T-cell (primary cell): Measurements from ENCODE around the gene STX7. TPM values are rescaled to one million over a fixed set of nuclear protein-coding genes. Genes with fewer than 3 reads are reported as not detected.

Experiments used
- ATAC-seq, 4 experiments: fragments of 200-7000 bp in 3 of 4; fragments of 150-1000 bp in 1 of 4; cut with Tn5 transposase; replicated peaks in 1 of 4; 1 replicate in 3 of 4; 2 replicates in 1 of 4; pipeline ENCODE4 v1.10.0; 2021; ENCODE audit warnings: moderate library complexity in 3 of 4, mild to moderate bottlenecking in 2 of 4, moderate number of reproducible peaks in 1 of 4
- CTCF ChIA-PET, 2 donors: fragments of 300-600 bp; sonication (Branson Sonifier 250); formaldehyde crosslinking; loops; one replicate each; lab custom pipeline; 2022; ENCODE audit warnings: antibody characterized with exemption in 2 of 2; lab: Charles Lee
- POLR2A ChIA-PET, 2 donors: fragments of 300-600 bp; sonication (Branson Sonifier 250); formaldehyde crosslinking; loops; one replicate each; lab custom pipeline; 2022; ENCODE audit warnings: antibody characterized with exemption in 2 of 2; lab: Charles Lee
- DNase-seq, 35 experiments: peaks; one replicate each; pipeline versions ENCODE4 v3.0.0 to v3.0.0-alpha.2; 2013 to 2023
- H3K27ac ChIP-seq: one replicate; pipeline ENCODE4 v1.5.1; 2013; ENCODE audit warnings: low read length
- H3K27me3 ChIP-seq, 2 experiments: replicated peaks in 1 of 2; 1 replicate in 1 of 2; 2 replicates in 1 of 2; pipeline versions ENCODE4 v1.6.1 to v1.7.0; 2013; ENCODE audit warnings: low read length in 1 of 2, mixed read lengths in 1 of 2; ENCODE audit not compliant: control insufficient read depth in 2 of 2, insufficient read depth in 2 of 2; ENCODE audit errors: extremely low read depth in 1 of 2
- H3K36me3 ChIP-seq, 2 donors: 1 replicate in 1 of 2; 2 replicates in 1 of 2; pipeline versions ENCODE4 v1.6.1 to v1.7.0; 2013; ENCODE audit warnings: low read length in 1 of 2; ENCODE audit not compliant: control insufficient read depth in 2 of 2, insufficient read depth in 1 of 2; ENCODE audit errors: extremely low read depth in 1 of 2
- H3K4me1 ChIP-seq, 2 experiments: 1 replicate in 1 of 2; 2 replicates in 1 of 2; pipeline versions ENCODE4 v1.6.1 to v1.7.0; 2013; ENCODE audit warnings: low read length in 2 of 2, mixed read lengths in 1 of 2; ENCODE audit not compliant: insufficient read depth in 2 of 2, control insufficient read depth in 1 of 2; ENCODE audit errors: extremely low read depth in 1 of 2
- H3K4me3 ChIP-seq, 2 donors: 1 replicate in 1 of 2; 2 replicates in 1 of 2; pipeline versions ENCODE4 v1.5.1 to v1.7.0; 2013; ENCODE audit warnings: mild to moderate bottlenecking in 2 of 2, low read length in 1 of 2, moderate library complexity in 1 of 2; ENCODE audit not compliant: control insufficient read depth in 1 of 2; ENCODE audit errors: extremely low read depth in 1 of 2
- H3K9me3 ChIP-seq: 2 replicates; pipeline ENCODE4 v1.7.0; 2013
- H3K27ac Mint-ChIP-seq, 2 donors: one replicate each; pipeline ENCODE4 v1.8.0; 2020 to 2021; ENCODE audit warnings: mild to moderate bottlenecking in 2 of 2, mixed read lengths in 2 of 2
- H3K27me3 Mint-ChIP-seq, 2 donors: one replicate each; pipeline ENCODE4 v1.8.0; 2021 to 2022; ENCODE audit warnings: mixed read lengths in 2 of 2
- H3K36me3 Mint-ChIP-seq: one replicate; pipeline ENCODE4 v1.8.0; 2021; ENCODE audit warnings: mixed read lengths
- H3K4me1 Mint-ChIP-seq, 3 donors: one replicate each; pipeline ENCODE4 v1.8.0; 2020 to 2022; ENCODE audit warnings: mixed read lengths in 3 of 3, mild to moderate bottlenecking in 1 of 3
- H3K4me3 Mint-ChIP-seq, 3 donors: one replicate each; pipeline ENCODE4 v1.8.0; 2020 to 2022; ENCODE audit warnings: mild to moderate bottlenecking in 3 of 3, mixed read lengths in 3 of 3, moderate library complexity in 3 of 3
- H3K9me3 Mint-ChIP-seq, 3 donors: one replicate each; pipeline ENCODE4 v1.8.0; 2020 to 2022; ENCODE audit warnings: mixed read lengths in 3 of 3
- WGBS: methylation state at CpG from one replicate; pipeline ENCODE4 v1.1.5; 2013; ENCODE audit warnings: missing lambda C conversion rate; ENCODE audit not compliant: insufficient coverage; 5-methylcytosine and 5-hydroxymethylcytosine counted together
- total RNA-seq, 35 experiments: library from RNA in 6 of 35; stranded (reverse) in 6 of 35; fragments of 120-200 nt in 1 of 35; gene quantifications; one replicate each; pipeline versions ENCODE4 v1.2.1 to v1.2.4 and lab custom pipeline; 2013 to 2026

The STX7 gene
- total RNA-seq, 5 donors from 2014 or later (not counting 1 experiment from before 2014, with no cell fraction given): 13.3 to 27.4 (median 20.9) TPM

GRCh38 chr6:132504757-132505156 is 8.2 kb downstream of the STX7 start:
- H3K27ac Mint-ChIP-seq: no peak overlapping the region
- H3K4me1 ChIP-seq: no peaks in the 10 kb centered on the region
- CTCF ChIA-PET: no interaction called here

GRCh38 chr6:132499757-132500156 is 13.2 kb downstream of the STX7 start:
- H3K4me1 ChIP-seq: no peaks in the 10 kb centered on the region
- ATAC-seq: no peak
- no peaks in the 10 kb centered on the region for H3K9me3 ChIP-seq
- no peaks in the 10 kb centered on the region for H3K27me3 Mint-ChIP-seq
- WGBS: 81% methylated on average over 4 of the region's 4 CpGs
- no peak overlapping the region for H3K27ac Mint-ChIP-seq
- CTCF ChIA-PET: interaction anchor here in 1 of 2 donors (0.5 kb wide), 1 partner anchor 273 kb away, joined by 3 read pairs; no protein-coding TSS in a partner anchor
- no peaks in the 10 kb centered on the region for H3K27me3 ChIP-seq
- H3K4me3 ChIP-seq: no peak overlapping the region
- POLR2A ChIA-PET: no interaction called here
- H3K9me3 Mint-ChIP-seq: peaks cover 0 to 3% (median 0%) of the 10 kb centered on the region in 3 donors
- H3K4me3 Mint-ChIP-seq: no peak overlapping the region
- peaks cover 13 to 36% of the 10 kb centered on the region in 2 donors for H3K36me3 ChIP-seq
- DNase-seq: no peak
- peaks cover 52% of the 10 kb centered on the region for H3K36me3 Mint-ChIP-seq
- H3K27ac ChIP-seq: no peak overlapping the region
- peaks cover 29 to 68% (median 64%) of the 10 kb centered on the region in 3 donors for H3K4me1 Mint-ChIP-seq

More at GRCh38 chr6:132504757-132505156, 8.2 kb downstream of the STX7 start:
- H3K4me3 ChIP-seq: no peak overlapping the region
- H3K9me3 Mint-ChIP-seq: no peaks in the 10 kb centered on the region
- peaks cover 44% of the 10 kb centered on the region for H3K36me3 Mint-ChIP-seq
- no peaks in the 10 kb centered on the region for H3K9me3 ChIP-seq
- DNase-seq: no peak
- peak overlapping the region in 1 of 3 donors; percentile 29 for H3K4me3 Mint-ChIP-seq
- peaks cover 13 to 31% of the 10 kb centered on the region in 2 donors for H3K36me3 ChIP-seq
- no peaks in the 10 kb centered on the region for H3K27me3 ChIP-seq
- WGBS: 100% methylated on average over 2 of the region's 5 CpGs
- peaks cover 54 to 66% (median 61%) of the 10 kb centered on the region in 3 donors for H3K4me1 Mint-ChIP-seq
- no peaks in the 10 kb centered on the region for H3K27me3 Mint-ChIP-seq
- ATAC-seq: no peak
- POLR2A ChIA-PET: no interaction called here
- no peak overlapping the region for H3K27ac ChIP-seq

DNA sequence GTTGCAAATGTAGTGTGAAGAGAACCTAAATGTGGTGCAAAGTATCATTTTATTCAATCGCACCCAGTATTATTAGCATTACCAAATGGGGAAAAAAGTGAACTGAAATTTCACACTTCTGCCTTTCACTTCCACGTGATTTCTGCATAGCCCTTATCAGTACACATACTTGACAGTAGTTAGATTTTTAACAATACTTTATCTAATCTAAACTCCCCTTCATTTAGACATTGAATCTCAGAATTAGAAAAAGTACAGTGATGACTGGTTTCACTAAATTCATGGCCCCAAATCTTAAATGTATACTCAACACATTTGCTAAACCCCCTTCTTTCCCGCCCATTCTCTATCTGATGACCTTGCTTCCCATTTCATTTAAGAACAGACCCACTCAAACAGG is 14.3 kb downstream of the STX7 start:
- no peaks in the 10 kb centered on the region for H3K4me1 ChIP-seq
- ATAC-seq (no peak), DNase-seq (no peak)
- H3K27me3 ChIP-seq: no peaks in the 10 kb centered on the region
- Mint-ChIP-seq H3K4me1 (peaks cover 28 to 64% (median 60%) of the 10 kb centered on the region in 3 donors), H3K27ac (peak overlapping the region in 1 of 2 donors; percentile 33), H3K36me3 (peaks cover 56% of the 10 kb centered on the region), H3K27me3 (no peaks in the 10 kb centered on the region), H3K4me3 (no peak overlapping the region), H3K9me3 (peaks cover 0 to 10% (median 3%) of the 10 kb centered on the region in 3 donors)
- H3K9me3 ChIP-seq: no peaks in the 10 kb centered on the region
- 89% methylated on average over 1 of the region's 3 CpGs for WGBS
- CTCF ChIA-PET: interaction anchor here (0.6 to 4.1 kb wide), 2 partner anchors 11 to 13 kb away, joined by 4 to 29 read pairs; no protein-coding TSS in a partner anchor
- POLR2A ChIA-PET: no interaction called here
- peaks cover 13 to 36% of the 10 kb centered on the region in 2 donors for H3K36me3 ChIP-seq
- H3K4me3 ChIP-seq: no peak overlapping the region
- no peak overlapping the region for H3K27ac ChIP-seq

DNA sequence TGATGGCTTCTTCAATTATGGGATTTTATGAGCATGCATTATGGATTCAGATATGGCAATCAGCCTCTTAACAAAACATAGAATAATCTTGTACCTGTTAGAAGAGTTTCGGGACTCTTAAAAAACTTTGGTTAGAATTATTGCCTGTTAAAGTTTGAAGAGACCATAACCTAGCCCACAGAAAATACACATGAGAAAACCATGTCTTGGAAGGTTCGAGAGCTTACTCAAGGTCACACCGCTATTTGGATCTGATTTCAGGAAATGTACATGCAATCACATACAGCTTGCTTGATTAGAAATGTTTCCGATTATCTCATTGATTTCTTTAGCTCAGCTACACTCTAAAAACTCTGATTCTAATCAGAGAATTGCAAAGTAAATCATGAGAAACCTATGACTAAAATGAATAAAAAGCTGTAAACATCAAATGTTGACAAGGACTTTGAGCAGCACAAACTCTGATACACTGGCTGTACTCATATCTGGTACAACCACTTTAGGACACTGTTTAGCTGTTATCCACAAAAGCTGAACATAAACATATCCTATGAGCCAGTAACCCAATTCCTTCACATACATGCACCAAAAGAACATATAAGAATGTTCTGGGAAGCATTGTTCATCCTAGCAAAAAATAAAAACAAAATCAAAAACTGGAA is 16.3 kb downstream of the STX7 start:
- ChIA-PET POLR2A (interaction anchor here in 1 of 2 donors (1.1 kb wide), 1 partner anchor 9 kb away, joined by 10 read pairs; no protein-coding TSS in a partner anchor), CTCF (interaction anchor here (0.8 to 4.1 kb wide), 4 partner anchors 11 to 217 kb away, joined by 3 to 29 read pairs (median 7); no protein-coding TSS in a partner anchor)
- no peaks in the 10 kb centered on the region for H3K9me3 ChIP-seq
- H3K4me1 ChIP-seq: peaks cover 0 to under 1% of the 10 kb centered on the region in 2 experiments
- Mint-ChIP-seq H3K4me1 (peaks cover 34 to 68% (median 65%) of the 10 kb centered on the region in 3 donors), H3K9me3 (peaks cover 0 to 13% (median 3%) of the 10 kb centered on the region in 3 donors), H3K36me3 (peaks cover 52% of the 10 kb centered on the region), H3K4me3 (no peak overlapping the region), H3K27ac (no peak overlapping the region), H3K27me3 (no peaks in the 10 kb centered on the region)
- no peak overlapping the region for H3K27ac ChIP-seq
- H3K4me3 ChIP-seq: no peak overlapping the region
- no peak for ATAC-seq
- peaks cover 10 to 23% of the 10 kb centered on the region in 2 donors for H3K36me3 ChIP-seq
- WGBS: no CpG with 5 or more reads among the region's 4 CpGs
- H3K27me3 ChIP-seq: no peaks in the 10 kb centered on the region
- no peak for DNase-seq

GRCh38 chr6:132495604-132496079 is 17.3 kb downstream of the STX7 start:
- peaks cover 34 to 64% (median 63%) of the 10 kb centered on the region in 3 donors for H3K4me1 Mint-ChIP-seq
- peaks cover 47% of the 10 kb centered on the region for H3K36me3 Mint-ChIP-seq
- DNase-seq (no peak), ATAC-seq (no peak)
- no peak overlapping the region for H3K4me3 ChIP-seq
- H3K9me3 ChIP-seq: no peaks in the 10 kb centered on the region
- peaks cover 3 to 15% of the 10 kb centered on the region in 2 donors for H3K36me3 ChIP-seq
- H3K4me1 ChIP-seq: peaks cover 6% of the 10 kb centered on the region in 2 experiments
- H3K27ac ChIP-seq: no peak overlapping the region
- H3K9me3 Mint-ChIP-seq: peaks cover 0 to 13% (median 3%) of the 10 kb centered on the region in 3 donors
- peak overlapping the region in 1 of 2 donors; percentile 46 for H3K27ac Mint-ChIP-seq
- WGBS: no CpG with 5 or more reads among the region's 2 CpGs
- POLR2A ChIA-PET: no interaction called here
- no peaks in the 10 kb centered on the region for H3K27me3 Mint-ChIP-seq
- CTCF ChIA-PET: interaction anchor here (0.7 to 4.1 kb wide), 6 partner anchors 10 to 216 kb away, joined by 3 to 29 read pairs (median 7); no protein-coding TSS in a partner anchor
- H3K27me3 ChIP-seq: no peaks in the 10 kb centered on the region
- H3K4me3 Mint-ChIP-seq: no peak overlapping the region

DNA sequence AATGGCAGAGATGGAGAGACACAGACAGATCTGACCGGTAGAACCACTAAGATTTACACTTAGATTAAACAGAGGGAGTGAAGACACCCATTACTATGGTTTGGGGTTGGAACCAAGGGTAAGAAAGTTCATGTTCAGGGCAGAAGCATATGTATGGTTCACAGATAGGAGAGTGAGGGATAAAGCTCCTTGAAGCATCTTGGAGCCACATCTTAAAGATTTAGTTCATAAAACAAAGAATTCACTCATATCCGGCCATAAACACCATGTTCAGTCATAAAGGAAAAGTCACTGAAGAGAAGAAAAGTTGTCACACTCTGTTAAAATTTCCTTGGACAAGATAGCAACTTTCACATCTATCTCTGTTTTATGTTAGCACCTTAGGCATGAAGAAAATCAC is 18.0 kb downstream of the STX7 start:
- ATAC-seq (no peak), DNase-seq (no peak)
- H3K36me3 Mint-ChIP-seq: peaks cover 41% of the 10 kb centered on the region
- Histone ChIP-seq H3K36me3 (peaks cover 1 to 11% of the 10 kb centered on the region in 2 donors), H3K9me3 (no peaks in the 10 kb centered on the region), H3K27me3 (no peaks in the 10 kb centered on the region), H3K4me3 (no peak overlapping the region), H3K4me1 (peaks cover 8 to 12% of the 10 kb centered on the region in 2 experiments), H3K27ac (no peak overlapping the region)
- H3K4me3 Mint-ChIP-seq: no peak overlapping the region
- peaks cover 0 to 13% (median 3%) of the 10 kb centered on the region in 3 donors for H3K9me3 Mint-ChIP-seq
- peak overlapping the region in 1 of 2 donors; percentile 8 for H3K27ac Mint-ChIP-seq
- no CpG with 5 or more reads among the region's 2 CpGs for WGBS
- ChIA-PET POLR2A (no interaction called here), CTCF (interaction anchor here (0.7 to 4.1 kb wide), 4 partner anchors 9 to 215 kb away, joined by 3 to 29 read pairs (median 8); no protein-coding TSS in a partner anchor)
- H3K27me3 Mint-ChIP-seq: no peaks in the 10 kb centered on the region
- H3K4me1 Mint-ChIP-seq: peaks cover 27 to 58% (median 58%) of the 10 kb centered on the region in 3 donors
